Neural cell (in vitro differentiated cells): ENCODE results near the gene FNDC8. TPM values are rescaled to one million over a fixed set of nuclear protein-coding genes. Genes with fewer than 3 reads are reported as not detected.

ENCODE experiments used
- H2AFZ ChIP-seq: fragments of 200-600, 300-800 bp; sonication (generic), shearing (Covaris generic); 2 replicates; pipeline ENCODE4 v1.6.0; 2014; ENCODE audit warnings: low read depth, mild to moderate bottlenecking, antibody characterized with exemption, low read length, moderate library complexity
- H3F3A ChIP-seq: fragments of 200-600 bp; shearing (Covaris generic); 2 replicates; pipeline ENCODE4 v1.6.1; 2016; ENCODE audit warnings: mild to moderate bottlenecking, moderate library complexity, mixed read lengths, antibody characterized with exemption, low read length; ENCODE audit not compliant: insufficient read depth, poor library complexity, severe bottlenecking
- H3K27ac ChIP-seq: fragments of 200-600, 300-800 bp; sonication (generic), shearing (Covaris generic); 2 replicates; pipeline ENCODE4 v1.5.1; 2014; ENCODE audit warnings: mild to moderate bottlenecking, low read length, moderate library complexity
- H3K27me3 ChIP-seq: fragments of 300-800, 200-600 bp; sonication (generic), shearing (Covaris generic); 2 replicates; pipeline ENCODE4 v1.6.0; 2014; ENCODE audit warnings: mild to moderate bottlenecking, low read depth, low read length, moderate library complexity; ENCODE audit not compliant: insufficient read depth
- H3K36me3 ChIP-seq: fragments of 300-800, 200-600 bp; sonication (generic), shearing (Covaris generic); 2 replicates; pipeline ENCODE4 v1.5.1; 2014; ENCODE audit warnings: mild to moderate bottlenecking, antibody characterized with exemption, low read length, moderate library complexity; ENCODE audit not compliant: insufficient read depth
- H3K4me2 ChIP-seq: fragments of 300-800, 200-600 bp; sonication (generic), shearing (Covaris generic); 2 replicates; pipeline ENCODE4 v1.6.0; 2014; ENCODE audit warnings: mild to moderate bottlenecking, low read length
- H3K4me3 ChIP-seq: fragments of 300-800, 200-600 bp; sonication (generic), shearing (Covaris generic); 2 replicates; pipeline ENCODE4 v1.5.1; 2014; ENCODE audit warnings: mild to moderate bottlenecking, low read length, moderate library complexity
- H3K79me2 ChIP-seq: fragments of 200-600 bp; shearing (Covaris generic); replicated peaks from 2 replicates; pipeline ENCODE4 v1.6.0; 2014; ENCODE audit warnings: mild to moderate bottlenecking, low read length, moderate library complexity; ENCODE audit not compliant: insufficient read depth
- H3K9ac ChIP-seq: fragments of 300-800, 200-600 bp; sonication (generic), shearing (Covaris generic); 2 replicates; pipeline ENCODE4 v1.6.1; 2016; ENCODE audit warnings: mild to moderate bottlenecking, low read length, mixed read lengths
- H3K9me2 ChIP-seq: fragments of 200-600 bp; shearing (Covaris generic); 2 replicates; pipeline ENCODE4 v1.6.1; 2016; ENCODE audit warnings: mild to moderate bottlenecking, low read length, mixed read lengths; ENCODE audit not compliant: insufficient read depth
- H3K9me3 ChIP-seq: fragments of 200-600, 300-800 bp; sonication (generic), shearing (Covaris generic); 2 replicates; pipeline ENCODE4 v1.6.1; 2016; ENCODE audit warnings: mild to moderate bottlenecking, mixed run types, low read length, moderate library complexity, mixed read lengths
- H4K20me1 ChIP-seq: fragments of 200-600 bp; shearing (Covaris generic); 2 replicates; pipeline ENCODE4 v1.6.1; 2016; ENCODE audit warnings: mild to moderate bottlenecking, mixed run types; ENCODE audit not compliant: insufficient read depth
- CTCF ChIP-seq: fragments of 450-650 bp; IDR thresholded peaks from 2 replicates; pipeline ENCODE4 v1.5.1; 2014; ENCODE audit warnings: antibody characterized with exemption, mild to moderate bottlenecking, moderate library complexity; ENCODE audit not compliant: poor library complexity, severe bottlenecking
- EP300 ChIP-seq: fragments of 450-650 bp; conservative IDR thresholded peaks from 2 replicates; pipeline ENCODE4 v1.6.1; 2014; ENCODE audit warnings: antibody characterized with exemption, mild to moderate bottlenecking, moderate library complexity; ENCODE audit not compliant: poor library complexity, severe bottlenecking
- EZH2 ChIP-seq: fragments of 200-600, 300-800 bp; shearing (Covaris generic), sonication (generic); IDR thresholded peaks from 2 replicates; pipeline ENCODE4 v1.6.1; 2014; ENCODE audit warnings: antibody characterized with exemption, low read length, borderline replicate concordance, mild to moderate bottlenecking; ENCODE audit not compliant: insufficient read depth, poor library complexity, severe bottlenecking
- MXI1 ChIP-seq: fragments of 450-650 bp; conservative IDR thresholded peaks from 2 replicates; pipeline ENCODE4 v1.6.1; 2014; ENCODE audit warnings: antibody characterized with exemption, mild to moderate bottlenecking; ENCODE audit not compliant: poor library complexity, severe bottlenecking
- POLR2AphosphoS5 ChIP-seq: IDR thresholded peaks from 2 replicates; pipeline ENCODE4 v1.6.1; 2012
- RAD21 ChIP-seq: fragments of 450-650 bp; conservative IDR thresholded peaks from 2 replicates; pipeline ENCODE4 v1.6.1; 2014; ENCODE audit warnings: antibody characterized with exemption, mild to moderate bottlenecking, moderate library complexity
- REST ChIP-seq: IDR thresholded peaks from 2 replicates; pipeline ENCODE4 v1.6.1; 2012; ENCODE audit warnings: borderline replicate concordance
- SMC3 ChIP-seq: fragments of 450-650 bp; conservative IDR thresholded peaks from 2 replicates; pipeline ENCODE4 v1.6.1; 2014; ENCODE audit warnings: antibody characterized with exemption, mild to moderate bottlenecking, moderate library complexity; ENCODE audit not compliant: poor library complexity
- TAF1 ChIP-seq: IDR thresholded peaks from 2 replicates; pipeline ENCODE4 v1.6.1; 2012; ENCODE audit warnings: low read depth
- polyA plus RNA-seq: library from polyadenylated mRNA; depleted of rRNA; stranded (reverse); fragments of >200 nt; gene quantifications from 2 replicates; pipeline ENCODE4 v1.2.3, GENCODE V29; 2014

Gene FNDC8
- polyA plus RNA-seq, 1 donor from 2014 or later = not detected

GRCh38 chr17:35174835-35175334, 53.5 kb downstream of the FNDC8 start:
- no peaks in the 10 kb centered on the region for H3F3A ChIP-seq

More at GRCh38 chr17:35174835-35175334, 53.5 kb downstream of the FNDC8 start:
- no peaks in the 10 kb centered on the region for H3K9me2 ChIP-seq
- no peaks in the 10 kb centered on the region for H3K9me3 ChIP-seq
- H2AFZ ChIP-seq = no peak overlapping the region
- no peaks in the 10 kb centered on the region for H3K36me3 ChIP-seq
- no peak overlapping the region for H3K4me2 ChIP-seq
- TF ChIP-seq REST = no peak
- TF ChIP-seq RAD21 = no peak
- no peak for TF ChIP-seq SMC3
- TF ChIP-seq TAF1 = no peak
- no peak for TF ChIP-seq CTCF
- no peak for TF ChIP-seq EZH2
- no peak for TF ChIP-seq MXI1
- TF ChIP-seq POLR2AphosphoS5 = no peak
- TF ChIP-seq EP300 = no peak
- H4K20me1 ChIP-seq = no peaks in the 10 kb centered on the region
- no peak overlapping the region for H3K4me3 ChIP-seq
- no peaks in the 10 kb centered on the region for H3K79me2 ChIP-seq
- no peaks in the 10 kb centered on the region for H3K27me3 ChIP-seq
- no peak overlapping the region for H3K27ac ChIP-seq
- H3K9ac ChIP-seq = no peak overlapping the region
